Stimulated activated CD4-positive, alpha-beta T cell treated with anti-CD3 and anti-CD28 coated beads, Interleukin-4, amount 100 ng/mL, for 48 hours (primary cell): ENCODE results near the gene LCK.
A peak's percentile ranks its signal among the peaks of the same experiment; 100 is the strongest.
"Not testable (repeated sequence)": the region's sequence is repeated elsewhere in the genome, so short reads cannot be mapped to it uniquely, and the experiment has no call there.

Experiments
- DNase-seq, 2 donors: peaks; one replicate each; pipeline ENCODE4 v3.0.0-alpha.2; 2020; ENCODE audit warnings: low read depth in 2 of 2

Gene LCK

DNA sequence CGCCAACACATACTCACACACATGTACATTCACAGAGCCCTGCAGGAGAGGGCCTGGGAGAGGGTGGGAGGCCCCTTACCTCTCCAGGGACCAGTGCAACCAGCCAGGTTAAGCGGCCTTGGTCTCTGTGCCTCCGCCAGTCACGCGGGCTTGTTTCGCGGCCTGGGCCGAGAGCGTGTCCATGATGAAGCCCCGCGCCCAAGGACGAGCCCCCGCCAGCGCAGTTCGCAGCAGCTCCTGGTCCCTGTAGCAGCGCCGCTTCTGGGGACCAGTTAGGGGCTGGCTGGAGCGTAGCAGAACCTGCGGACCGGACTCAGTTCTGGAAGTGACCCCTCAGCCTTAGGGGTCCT, 11.3 kb upstream of the LCK start:
- no peak for DNase-seq

DNA sequence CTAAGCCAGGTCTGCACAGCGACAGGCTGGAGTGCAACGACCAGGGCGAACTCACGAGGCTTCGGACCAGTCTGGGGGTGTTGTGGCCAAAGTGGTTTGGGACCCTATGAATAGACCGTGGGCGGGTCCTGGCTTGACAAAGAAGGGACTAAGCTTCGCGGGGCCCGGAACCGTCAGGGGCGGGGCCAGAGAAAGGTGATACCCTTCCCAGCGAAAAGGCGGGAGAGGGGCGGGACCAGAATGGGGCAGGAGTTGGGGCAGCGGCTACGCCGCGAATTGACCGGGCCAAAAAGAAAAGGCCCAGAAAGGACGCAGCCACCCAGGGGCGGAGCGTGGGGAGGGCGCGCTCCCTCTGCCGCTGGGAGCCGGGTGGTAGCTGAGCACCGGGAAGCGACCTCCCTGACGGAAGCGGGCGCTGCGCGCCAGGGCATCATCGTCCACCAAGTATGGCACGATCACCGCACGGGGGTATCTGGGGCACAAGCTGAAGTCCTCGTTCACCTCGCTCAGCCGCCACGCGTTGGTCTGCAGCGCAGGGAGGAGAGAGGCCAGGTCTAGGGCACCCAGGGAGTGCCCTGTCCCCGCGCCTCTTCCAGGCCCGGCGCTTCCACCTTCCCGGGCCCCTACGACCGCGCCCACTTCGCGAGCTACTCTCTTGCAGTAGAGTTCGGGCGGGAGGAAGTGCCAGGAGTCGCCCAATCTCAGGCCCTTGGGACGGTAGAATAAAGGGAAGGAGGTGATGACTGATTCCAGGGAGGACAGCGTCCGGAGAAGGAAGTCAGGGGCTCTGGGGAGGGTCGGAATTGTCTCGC, 10.7 kb upstream of the LCK start:
- no peak for DNase-seq

DNA sequence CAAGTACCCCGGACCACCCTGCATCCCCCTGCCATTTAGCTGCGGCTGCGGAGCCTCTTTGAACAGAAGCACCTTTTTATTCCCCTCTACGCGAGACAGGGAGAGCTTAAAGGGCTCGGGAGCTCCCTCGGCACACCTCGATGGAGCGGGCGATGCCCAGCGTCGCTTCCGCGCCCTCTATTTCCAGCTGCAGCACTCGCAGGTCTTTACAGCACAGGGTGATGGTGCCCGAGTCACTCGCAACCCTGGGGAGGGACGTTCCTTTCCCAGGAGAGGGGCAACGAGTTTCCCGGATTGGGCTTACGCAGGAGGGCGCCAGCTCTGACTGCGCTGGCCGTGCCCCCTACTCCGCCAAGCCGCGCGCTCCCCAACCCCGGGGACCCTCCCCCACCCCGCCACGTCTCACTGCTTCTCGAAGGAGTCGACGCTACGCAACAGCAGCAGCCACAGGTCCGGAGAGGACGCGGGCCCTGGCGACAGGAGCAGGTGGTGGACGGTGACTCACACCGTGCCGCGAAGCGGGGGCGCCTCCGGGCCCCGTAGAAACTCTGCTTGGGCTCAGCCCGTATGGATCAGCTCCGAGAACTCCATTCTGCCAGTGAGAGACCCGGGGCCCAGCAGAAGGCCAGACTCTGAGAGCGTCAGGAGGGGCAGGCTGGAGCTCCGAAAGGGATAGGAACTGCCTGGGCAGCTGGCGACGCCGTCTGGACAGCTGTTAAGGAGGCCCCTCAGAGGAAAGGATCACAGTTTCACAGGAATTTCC, 9.9 kb upstream of the LCK start:
- no peak for DNase-seq

DNA sequence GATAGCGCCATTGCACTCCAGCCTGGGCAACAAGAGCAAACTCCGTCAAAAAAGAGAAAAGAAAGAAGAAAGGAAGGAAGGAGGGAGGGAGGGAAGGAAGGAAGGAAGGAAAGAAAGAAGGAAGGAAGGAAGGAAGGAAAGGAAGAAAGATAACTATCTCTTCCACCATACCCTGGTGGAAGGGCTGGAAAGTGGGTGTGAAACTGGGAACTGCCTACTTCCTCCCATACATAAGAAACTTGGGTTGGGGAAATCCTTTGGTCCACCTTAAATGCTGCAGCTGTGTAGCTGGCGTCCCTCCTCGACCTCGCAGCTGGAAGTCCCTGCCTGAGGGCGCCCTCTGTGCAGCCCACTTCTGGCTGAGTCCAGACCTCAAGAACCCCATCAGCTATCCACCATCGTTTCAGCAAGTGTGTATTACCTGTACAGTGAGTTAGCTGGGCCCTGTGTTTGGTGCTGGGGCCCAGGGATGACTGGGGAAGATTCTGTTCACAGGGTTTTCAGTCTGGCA, 8.7 kb upstream of the LCK start:
- DNase-seq, result no peak

- DNase-seq, result no peak
Observed at GRCh38 chr1:32246888-32247273, 4.2 kb upstream of the LCK start, which contains the start of gene FAM167B. Gene FAM167B (plus strand): TSS chr1:32247222. CDS start chr1:32247422, 200 bp downstream.

DNA sequence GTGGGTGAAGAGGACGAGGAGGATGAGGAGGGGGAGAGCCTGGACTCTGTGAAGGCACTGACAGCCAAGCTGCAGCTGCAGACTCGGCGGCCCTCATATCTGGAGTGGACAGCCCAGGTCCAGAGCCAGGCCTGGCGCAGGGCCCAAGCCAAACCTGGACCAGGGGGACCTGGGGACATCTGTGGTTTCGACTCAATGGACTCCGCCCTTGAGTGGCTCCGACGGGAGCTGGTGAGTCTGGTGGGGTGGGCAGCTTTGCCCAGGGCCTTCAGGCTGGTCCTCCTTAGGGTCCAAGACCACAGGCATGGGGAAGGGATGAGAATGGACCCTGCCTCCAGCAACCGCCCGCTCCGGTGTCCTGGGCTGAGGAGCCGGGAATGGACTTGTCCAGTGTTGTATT, 3.6 kb upstream of the LCK start:
- DNase-seq, result no peak

DNA sequence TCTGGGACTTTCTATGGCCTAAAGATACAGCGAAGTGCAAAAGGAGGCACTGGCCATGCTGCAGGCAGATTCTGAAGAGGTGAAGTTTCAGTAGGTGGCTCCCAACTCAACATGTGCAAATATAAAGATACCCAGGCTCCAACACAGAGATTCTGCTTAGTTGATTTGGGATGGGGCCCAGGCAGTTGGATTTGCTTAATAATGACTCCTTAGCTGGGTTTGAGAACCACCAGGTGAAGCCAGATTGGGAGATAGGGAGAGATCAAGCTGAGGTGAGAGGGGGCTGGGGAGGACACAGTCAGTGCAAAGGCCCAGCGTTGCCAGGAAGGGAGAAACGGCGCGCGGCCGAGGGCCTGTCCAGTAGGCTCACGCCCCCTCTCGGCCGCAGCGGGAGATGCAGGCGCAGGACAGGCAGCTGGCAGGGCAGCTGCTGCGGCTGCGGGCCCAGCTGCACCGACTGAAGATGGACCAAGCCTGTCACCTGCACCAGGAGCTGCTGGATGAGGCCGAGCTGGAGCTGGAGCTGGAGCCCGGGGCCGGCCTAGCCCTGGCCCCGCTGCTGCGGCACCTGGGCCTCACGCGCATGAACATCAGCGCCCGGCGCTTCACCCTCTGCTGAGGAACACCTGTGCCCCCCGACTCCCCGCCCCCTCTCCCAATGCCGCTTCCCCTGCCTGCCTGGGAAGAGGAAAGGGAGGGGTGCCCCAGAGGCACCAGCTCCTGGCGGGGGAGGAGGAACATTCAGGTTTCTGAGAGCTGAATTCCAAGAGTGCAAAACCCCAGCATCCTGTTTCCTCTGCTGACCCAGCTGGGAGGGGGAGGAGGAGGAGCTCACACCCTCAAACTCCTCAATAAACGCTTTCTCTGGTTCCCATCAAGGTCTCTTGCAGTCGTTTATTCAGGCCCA, 2.8 kb upstream of the LCK start:
- peak; percentile 82 to 83 for DNase-seq

- peak in 1 of 2 donors; percentile 74 for DNase-seq
Observed at GRCh38 chr1:32249831-32250525, 1.1 kb upstream of the LCK start.

- DNase-seq, result no peak
Observed at GRCh38 chr1:32255072-32256071, 4.3 kb downstream of the LCK start.

- no peak for DNase-seq
Observed at GRCh38 chr1:32256473-32257226, 5.6 kb downstream of the LCK start.

DNA sequence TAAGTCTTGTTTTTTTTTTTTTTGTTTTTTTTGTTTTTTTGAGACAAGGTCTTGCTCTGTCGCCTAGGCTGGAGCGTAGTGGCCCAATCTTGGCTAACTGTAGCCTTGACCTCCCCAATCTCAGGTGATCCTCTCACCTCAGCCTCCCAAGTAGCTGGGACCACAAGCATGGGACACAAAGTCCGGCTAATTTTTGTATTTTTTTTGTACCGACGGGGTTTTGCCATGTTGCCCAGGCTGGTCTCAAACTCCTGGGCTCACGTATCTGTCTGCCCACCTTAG, 6.1 kb downstream of the LCK start:
- no peak for DNase-seq

GRCh38 chr1:32263236-32263593, 12.2 kb downstream of the LCK start:
- DNase-seq, result not testable (repeated sequence)

DNA sequence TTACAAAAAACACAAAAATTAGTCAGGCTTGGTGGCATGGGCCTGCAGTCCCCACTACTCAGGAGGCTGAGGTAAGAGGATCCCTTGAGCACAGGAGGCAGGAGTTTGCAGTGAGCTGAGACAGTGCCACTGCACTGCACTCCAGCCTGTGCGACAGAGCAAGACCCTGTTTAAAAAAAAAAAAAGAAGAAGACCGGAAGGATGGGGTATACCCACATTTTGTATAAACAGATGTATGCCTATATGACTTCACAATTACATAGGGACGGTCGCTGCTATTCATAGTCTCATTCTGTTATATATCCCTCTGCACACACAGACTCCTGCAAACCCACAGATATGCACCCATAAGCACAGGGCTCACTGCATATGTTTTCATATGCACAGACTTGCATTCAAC, 12.7 kb downstream of the LCK start:
- DNase-seq, result no peak

DNA sequence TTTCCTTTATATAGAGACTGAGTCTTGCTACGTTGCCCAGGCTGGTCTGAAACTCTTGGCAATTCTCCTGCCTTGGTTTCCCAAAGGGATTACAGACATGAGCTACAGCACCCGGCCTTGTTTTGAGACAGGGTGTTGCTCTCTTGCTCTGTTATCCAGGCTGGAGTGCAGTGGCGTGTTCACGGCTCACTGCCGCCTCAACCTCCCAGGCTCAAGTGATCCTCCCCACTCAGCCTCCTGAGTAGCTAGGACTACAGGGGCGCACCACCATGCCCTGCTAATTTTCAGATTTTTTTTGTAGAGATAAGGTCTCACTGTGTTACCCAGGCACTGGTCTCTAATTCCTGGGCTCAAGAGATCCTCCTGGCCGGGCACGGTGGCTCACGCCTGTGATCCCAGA, 14.8 kb downstream of the LCK start:
- DNase-seq, result no peak

DNA sequence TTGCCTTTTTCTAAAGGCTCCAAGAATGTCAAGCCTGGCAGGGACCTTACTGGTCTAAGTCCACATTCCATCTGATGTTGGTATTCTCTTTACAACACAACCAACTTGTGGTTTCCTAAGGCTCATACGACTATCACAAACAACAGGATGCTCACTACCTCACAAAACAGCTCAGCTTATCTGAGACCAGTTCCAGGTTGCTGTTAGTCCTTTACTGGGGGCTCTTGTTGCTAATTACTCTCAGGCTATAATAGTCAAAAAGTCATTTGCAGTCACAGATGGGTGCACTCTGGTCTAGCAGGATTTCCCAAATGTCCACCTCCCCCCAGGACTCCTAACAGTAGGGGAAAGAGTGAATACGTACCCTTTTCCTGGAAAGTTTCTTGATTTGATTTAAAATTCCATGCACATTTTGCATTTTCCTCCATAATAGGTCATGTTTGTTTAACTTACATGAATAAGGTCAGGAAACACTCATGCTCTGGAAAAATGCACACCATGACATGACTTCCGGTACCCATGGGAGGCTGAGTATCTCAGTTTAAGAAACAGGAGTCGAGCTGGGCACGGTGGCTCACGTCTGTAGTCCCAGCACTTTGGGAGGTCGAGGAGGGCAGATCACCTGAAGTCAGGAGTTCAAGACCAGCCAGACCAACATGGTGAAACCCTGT, 16.0 kb downstream of the LCK start:
- DNase-seq, result no peak

GRCh38 chr1:32269744-32270143, 18.7 kb downstream of the LCK start:
- no peak for DNase-seq

DNA sequence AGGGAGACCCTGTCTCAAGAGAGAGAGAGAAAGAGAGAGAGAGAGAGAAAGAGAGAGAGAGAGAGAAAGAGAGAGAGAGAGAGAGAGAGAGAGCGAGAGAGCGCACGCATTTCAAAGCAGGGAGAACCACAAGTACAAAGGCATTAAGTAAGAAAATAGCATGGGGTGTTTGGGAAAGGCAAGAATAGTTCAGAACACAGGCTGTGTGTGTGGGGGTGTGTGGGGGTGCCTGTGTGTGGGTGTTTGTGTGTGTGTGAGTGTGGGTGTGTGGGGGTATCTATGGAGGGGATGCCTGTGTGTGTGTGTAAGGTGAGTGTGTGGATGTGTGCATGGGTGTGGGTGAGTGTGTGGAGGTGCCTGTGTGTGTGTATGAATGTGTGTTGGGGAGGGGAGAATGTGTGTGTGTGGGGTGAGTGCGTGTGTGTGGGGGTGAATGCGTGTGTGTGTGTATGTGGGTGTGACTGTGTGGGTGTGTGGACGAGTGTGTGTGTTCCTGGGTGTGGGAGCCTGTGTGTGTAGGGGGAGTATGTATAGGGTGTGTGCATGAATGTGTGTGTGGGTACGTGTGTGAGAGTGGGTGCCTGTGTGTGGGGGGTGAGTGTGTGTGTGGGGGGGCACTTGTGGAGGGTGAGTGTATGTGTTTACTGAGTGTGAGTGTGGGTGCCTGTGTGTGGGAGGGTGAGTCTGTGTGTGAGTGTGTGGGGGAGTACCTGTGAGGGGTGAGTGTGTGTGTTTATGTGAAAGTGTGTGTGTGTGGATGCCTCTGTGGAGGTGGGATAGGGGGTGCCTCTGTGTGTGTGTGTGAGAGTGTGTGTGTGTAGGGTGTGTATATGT, 21.7 kb downstream of the LCK start:
- DNase-seq, result no peak
